ENCODE results near the gene C22orf23.
"Not testable (repeated sequence)": the region's sequence is repeated elsewhere in the genome, so short reads cannot be mapped to it uniquely, and the experiment has no call there.

C22orf23 gene

GRCh38 chr22:37965940-37966664 lies 12.7 kb upstream of the C22orf23 start:
- Histone ChIP-seq H3K4me1 (ENCODE audit: control insufficient read depth, insufficient read depth, low read length) (peaks cover 4% of the 10 kb centered on the region), H3K9ac (ENCODE audit: low read depth, low read length) (no peak overlapping the region)

GRCh38 chr22:37961062-37961461 lies 7.7 kb upstream of the C22orf23 start:
- no peak overlapping the region for H3K9ac ChIP-seq (ENCODE audit: low read depth, low read length)
- no peaks in the 10 kb centered on the region for H3K4me1 ChIP-seq (ENCODE audit: control insufficient read depth, insufficient read depth, low read length)
- no peak overlapping the region for H3K4me3 ChIP-seq (ENCODE audit: low read depth, low read length)
- no peaks in the 10 kb centered on the region for H3K9me3 ChIP-seq (ENCODE audit: control insufficient read depth, insufficient read depth, low read length)
- H3K27me3 ChIP-seq (ENCODE audit: control insufficient read depth, insufficient read depth, low read length): no peaks in the 10 kb centered on the region
- peaks cover 42% of the 10 kb centered on the region for H3K36me3 ChIP-seq (ENCODE audit: control insufficient read depth, insufficient read depth, low read length)

More at GRCh38 chr22:37965940-37966664, 12.7 kb upstream of the C22orf23 start:
- Histone ChIP-seq H3K9me3 (ENCODE audit: control insufficient read depth, insufficient read depth, low read length) (no peaks in the 10 kb centered on the region), H3K4me3 (ENCODE audit: low read depth, low read length) (no peak overlapping the region), H3K36me3 (ENCODE audit: control insufficient read depth, insufficient read depth, low read length) (peaks cover 16% of the 10 kb centered on the region), H3K27me3 (ENCODE audit: control insufficient read depth, insufficient read depth, low read length) (no peaks in the 10 kb centered on the region)

- Histone ChIP-seq H3K4me3 (ENCODE audit: low read depth, low read length) (no peak overlapping the region), H3K9me3 (ENCODE audit: control insufficient read depth, insufficient read depth, low read length) (no peaks in the 10 kb centered on the region), H3K4me1 (ENCODE audit: control insufficient read depth, insufficient read depth, low read length) (peaks cover 4% of the 10 kb centered on the region), H3K9ac (ENCODE audit: low read depth, low read length) (no peak overlapping the region), H3K36me3 (ENCODE audit: control insufficient read depth, insufficient read depth, low read length) (peaks cover 42% of the 10 kb centered on the region), H3K27me3 (ENCODE audit: control insufficient read depth, insufficient read depth, low read length) (no peaks in the 10 kb centered on the region)
Measured at GRCh38 chr22:37959231-37959825, 5.9 kb upstream of the C22orf23 start.

- peaks cover 42% of the 10 kb centered on the region for H3K36me3 ChIP-seq (ENCODE audit: control insufficient read depth, insufficient read depth, low read length)
- H3K9ac ChIP-seq (ENCODE audit: low read depth, low read length): no peak overlapping the region
Measured at GRCh38 chr22:37957232-37957631, 3.8 kb upstream of the C22orf23 start.

GRCh38 chr22:37955825-37956397 lies 2.5 kb upstream of the C22orf23 start:
- peaks cover 11% of the 10 kb centered on the region for H3K27me3 ChIP-seq (ENCODE audit: control insufficient read depth, insufficient read depth, low read length)
- H3K4me3 ChIP-seq (ENCODE audit: low read depth, low read length); H3K9me3 ChIP-seq (ENCODE audit: control insufficient read depth, insufficient read depth, low read length); H3K9ac ChIP-seq (ENCODE audit: low read depth, low read length); H3K4me1 ChIP-seq (ENCODE audit: control insufficient read depth, insufficient read depth, low read length): not testable (repeated sequence)
- peaks cover 34% of the 10 kb centered on the region for H3K36me3 ChIP-seq (ENCODE audit: control insufficient read depth, insufficient read depth, low read length)

More at GRCh38 chr22:37957232-37957631, 3.8 kb upstream of the C22orf23 start:
- H3K4me1 ChIP-seq (ENCODE audit: control insufficient read depth, insufficient read depth, low read length): peaks cover 4% of the 10 kb centered on the region
- H3K4me3 ChIP-seq (ENCODE audit: low read depth, low read length): no peak overlapping the region
- H3K9me3 ChIP-seq (ENCODE audit: control insufficient read depth, insufficient read depth, low read length): no peaks in the 10 kb centered on the region
- peaks cover 8% of the 10 kb centered on the region for H3K27me3 ChIP-seq (ENCODE audit: control insufficient read depth, insufficient read depth, low read length)

- H3K9me3 ChIP-seq (ENCODE audit: control insufficient read depth, insufficient read depth, low read length): no peaks in the 10 kb centered on the region
- peaks cover 4% of the 10 kb centered on the region for H3K4me1 ChIP-seq (ENCODE audit: control insufficient read depth, insufficient read depth, low read length)
Measured at GRCh38 chr22:37954686-37955085, 1.3 kb upstream of the C22orf23 start.

GRCh38 chr22:37953062-37953436 lies 352 bp downstream of the C22orf23 start:
- Histone ChIP-seq H3K27me3 (ENCODE audit: control insufficient read depth, insufficient read depth, low read length) (peaks cover 11% of the 10 kb centered on the region), H3K9ac (ENCODE audit: low read depth, low read length) (no peak overlapping the region), H3K4me3 (ENCODE audit: low read depth, low read length) (peak overlapping the region; percentile 97), H3K9me3 (ENCODE audit: control insufficient read depth, insufficient read depth, low read length) (no peaks in the 10 kb centered on the region), H3K36me3 (ENCODE audit: control insufficient read depth, insufficient read depth, low read length) (peaks cover 14% of the 10 kb centered on the region), H3K4me1 (ENCODE audit: control insufficient read depth, insufficient read depth, low read length) (peaks cover 4% of the 10 kb centered on the region)

More at GRCh38 chr22:37954686-37955085, 1.3 kb upstream of the C22orf23 start:
- H3K27me3 ChIP-seq (ENCODE audit: control insufficient read depth, insufficient read depth, low read length): peaks cover 11% of the 10 kb centered on the region
- H3K4me3 ChIP-seq (ENCODE audit: low read depth, low read length): peak overlapping the region; percentile 97
- H3K9ac ChIP-seq (ENCODE audit: low read depth, low read length): no peak overlapping the region
- peaks cover 26% of the 10 kb centered on the region for H3K36me3 ChIP-seq (ENCODE audit: control insufficient read depth, insufficient read depth, low read length)

- H3K4me1 ChIP-seq (ENCODE audit: control insufficient read depth, insufficient read depth, low read length); H3K9ac ChIP-seq (ENCODE audit: low read depth, low read length); H3K9me3 ChIP-seq (ENCODE audit: control insufficient read depth, insufficient read depth, low read length): not testable (repeated sequence)
- Histone ChIP-seq H3K4me3 (ENCODE audit: low read depth, low read length) (peak overlapping the region; percentile 97), H3K36me3 (ENCODE audit: control insufficient read depth, insufficient read depth, low read length) (peaks cover 12% of the 10 kb centered on the region), H3K27me3 (ENCODE audit: control insufficient read depth, insufficient read depth, low read length) (peaks cover 11% of the 10 kb centered on the region)
Measured at GRCh38 chr22:37952629-37953028, 772 bp downstream of the C22orf23 start.

GRCh38 chr22:37951305-37951704 lies 2.1 kb downstream of the C22orf23 start:
- Histone ChIP-seq H3K4me1 (ENCODE audit: control insufficient read depth, insufficient read depth, low read length) (peaks cover 4% of the 10 kb centered on the region), H3K9ac (ENCODE audit: low read depth, low read length) (no peak overlapping the region), H3K27me3 (ENCODE audit: control insufficient read depth, insufficient read depth, low read length) (peaks cover 11% of the 10 kb centered on the region), H3K36me3 (ENCODE audit: control insufficient read depth, insufficient read depth, low read length) (no peaks in the 10 kb centered on the region), H3K4me3 (ENCODE audit: low read depth, low read length) (no peak overlapping the region), H3K9me3 (ENCODE audit: control insufficient read depth, insufficient read depth, low read length) (no peaks in the 10 kb centered on the region)

- not testable (repeated sequence) for H3K9ac ChIP-seq (ENCODE audit: low read depth, low read length)
Measured at GRCh38 chr22:37947142-37947795, 6.1 kb downstream of the C22orf23 start.

GRCh38 chr22:37944423-37944822 lies 9.0 kb downstream of the C22orf23 start:
- H3K4me3 ChIP-seq (ENCODE audit: low read depth, low read length); H3K27me3 ChIP-seq (ENCODE audit: control insufficient read depth, insufficient read depth, low read length); H3K36me3 ChIP-seq (ENCODE audit: control insufficient read depth, insufficient read depth, low read length); H3K4me1 ChIP-seq (ENCODE audit: control insufficient read depth, insufficient read depth, low read length); H3K9me3 ChIP-seq (ENCODE audit: control insufficient read depth, insufficient read depth, low read length); H3K9ac ChIP-seq (ENCODE audit: low read depth, low read length): not testable (repeated sequence)

More at GRCh38 chr22:37947142-37947795, 6.1 kb downstream of the C22orf23 start:
- H3K36me3 ChIP-seq (ENCODE audit: control insufficient read depth, insufficient read depth, low read length); H3K27me3 ChIP-seq (ENCODE audit: control insufficient read depth, insufficient read depth, low read length); H3K9me3 ChIP-seq (ENCODE audit: control insufficient read depth, insufficient read depth, low read length); H3K4me3 ChIP-seq (ENCODE audit: low read depth, low read length); H3K4me1 ChIP-seq (ENCODE audit: control insufficient read depth, insufficient read depth, low read length): not testable (repeated sequence)
